ENCODE measurements around the gene ARX.
A peak's percentile ranks its signal among the peaks of the same experiment; 100 is the strongest.

Gene ARX

GRCh38 chrX:25023908-25024307 is 8.1 kb upstream of the ARX start:
- TF ChIP-seq, protein P1, sequence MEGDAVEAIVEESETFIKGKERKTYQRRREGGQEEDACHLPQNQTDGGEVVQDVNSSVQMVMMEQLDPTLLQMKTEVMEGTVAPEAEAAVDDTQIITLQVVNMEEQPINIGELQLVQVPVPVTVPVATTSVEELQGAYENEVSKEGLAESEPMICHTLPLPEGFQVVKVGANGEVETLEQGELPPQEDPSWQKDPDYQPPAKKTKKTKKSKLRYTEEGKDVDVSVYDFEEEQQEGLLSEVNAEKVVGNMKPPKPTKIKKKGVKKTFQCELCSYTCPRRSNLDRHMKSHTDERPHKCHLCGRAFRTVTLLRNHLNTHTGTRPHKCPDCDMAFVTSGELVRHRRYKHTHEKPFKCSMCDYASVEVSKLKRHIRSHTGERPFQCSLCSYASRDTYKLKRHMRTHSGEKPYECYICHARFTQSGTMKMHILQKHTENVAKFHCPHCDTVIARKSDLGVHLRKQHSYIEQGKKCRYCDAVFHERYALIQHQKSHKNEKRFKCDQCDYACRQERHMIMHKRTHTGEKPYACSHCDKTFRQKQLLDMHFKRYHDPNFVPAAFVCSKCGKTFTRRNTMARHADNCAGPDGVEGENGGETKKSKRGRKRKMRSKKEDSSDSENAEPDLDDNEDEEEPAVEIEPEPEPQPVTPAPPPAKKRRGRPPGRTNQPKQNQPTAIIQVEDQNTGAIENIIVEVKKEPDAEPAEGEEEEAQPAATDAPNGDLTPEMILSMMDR (conservative IDR thresholded peaks at IDR 0.05; ENCODE audit: low read depth, low read length) = no peak

GRCh38 chrX:25022499-25023325 is 6.9 kb upstream of the ARX start:
- no peak overlapping the region for H3K4me3 ChIP-seq (ENCODE audit: low read length)
- TF ChIP-seq, protein P1 (conservative IDR thresholded peaks at IDR 0.05; ENCODE audit: low read depth, low read length) = peak; percentile 39
- DNase-seq (ENCODE audit: low read depth) = no peak

More at GRCh38 chrX:25023908-25024307, 8.1 kb upstream of the ARX start:
- DNase-seq (ENCODE audit: low read depth) = no peak
- H3K4me3 ChIP-seq (ENCODE audit: low read length) = no peak overlapping the region

- TF ChIP-seq, protein P1 (conservative IDR thresholded peaks at IDR 0.05; ENCODE audit: low read depth, low read length) = peak; percentile 67
Measured at GRCh38 chrX:25020905-25021449, 5.2 kb upstream of the ARX start.

GRCh38 chrX:25020391-25020904 is 4.7 kb upstream of the ARX start:
- no peak for DNase-seq (ENCODE audit: low read depth)
- TF ChIP-seq, protein P1 (conservative IDR thresholded peaks at IDR 0.05; ENCODE audit: low read depth, low read length) = no peak
- H3K4me3 ChIP-seq (ENCODE audit: low read length) = no peak overlapping the region

More at GRCh38 chrX:25020905-25021449, 5.2 kb upstream of the ARX start:
- H3K4me3 ChIP-seq (ENCODE audit: low read length) = no peak overlapping the region
- no peak for DNase-seq (ENCODE audit: low read depth)

GRCh38 chrX:25019707-25020390 is 4.1 kb upstream of the ARX start:
- no peak overlapping the region for H3K4me3 ChIP-seq (ENCODE audit: low read length)
- TF ChIP-seq, protein P1 (conservative IDR thresholded peaks at IDR 0.05; ENCODE audit: low read depth, low read length) = no peak
- no peak for DNase-seq (ENCODE audit: low read depth)

GRCh38 chrX:25018682-25019081 is 2.9 kb upstream of the ARX start:
- no peak overlapping the region for H3K4me3 ChIP-seq (ENCODE audit: low read length)
- TF ChIP-seq, protein P1 (conservative IDR thresholded peaks at IDR 0.05; ENCODE audit: low read depth, low read length) = no peak
- no peak for DNase-seq (ENCODE audit: low read depth)
